DMS153 (cell line): ENCODE measurements around the gene PTPN12.
"Not testable (repeated sequence)": the region's sequence is repeated elsewhere in the genome, so short reads cannot be mapped to it uniquely, and the experiment has no call there.

Experiments used
- DNase-seq: peaks from one replicate; lab custom pipeline; 2025; lab: John Stamatoyannopoulos, UW

The PTPN12 gene

DNA sequence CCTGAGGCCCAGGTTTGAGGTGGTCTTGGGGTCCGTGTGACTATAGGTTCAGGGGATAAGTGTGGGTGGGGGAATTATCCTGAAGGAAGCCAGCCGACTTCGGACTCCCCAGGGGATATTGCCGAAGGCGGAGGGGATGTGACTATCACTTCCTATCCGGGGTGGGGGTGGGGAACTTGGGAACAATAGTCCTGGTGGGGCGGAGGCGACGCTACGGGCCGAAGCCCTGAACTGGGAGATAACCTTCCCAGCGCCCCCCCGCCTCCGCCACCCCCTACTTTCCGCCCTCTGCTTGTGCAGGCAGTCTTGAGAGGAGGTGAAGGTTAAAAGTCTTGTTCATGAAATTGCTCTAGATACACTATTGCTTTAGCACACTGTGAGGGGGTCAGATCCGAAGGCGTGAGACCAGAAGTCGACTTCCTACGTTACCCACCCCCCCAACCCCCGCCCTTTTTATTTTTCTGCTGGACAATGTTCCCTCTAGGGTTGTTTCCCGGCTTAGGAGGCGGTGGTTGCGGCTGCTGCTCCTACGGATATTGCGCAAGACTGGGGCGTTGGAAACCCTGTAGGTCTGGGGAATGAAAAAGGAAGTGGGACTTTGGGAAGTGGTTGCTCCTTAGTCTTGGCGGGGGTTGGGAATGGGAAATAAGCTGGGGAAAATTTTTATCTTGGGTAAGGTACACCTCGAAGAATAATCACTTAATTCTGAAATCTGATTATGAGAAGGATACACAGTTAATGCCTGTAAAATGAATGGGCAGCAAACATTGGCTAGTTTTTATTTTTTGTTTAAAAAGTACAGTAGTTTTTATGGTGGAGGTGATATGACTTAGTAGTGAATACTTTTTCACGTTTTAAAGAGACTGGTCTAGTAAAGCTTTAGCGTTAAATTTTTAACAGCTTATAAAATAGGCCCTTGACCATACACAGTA lies 1.5 kb downstream of the PTPN12 start:
- peak; percentile 74 for DNase-seq

DNA sequence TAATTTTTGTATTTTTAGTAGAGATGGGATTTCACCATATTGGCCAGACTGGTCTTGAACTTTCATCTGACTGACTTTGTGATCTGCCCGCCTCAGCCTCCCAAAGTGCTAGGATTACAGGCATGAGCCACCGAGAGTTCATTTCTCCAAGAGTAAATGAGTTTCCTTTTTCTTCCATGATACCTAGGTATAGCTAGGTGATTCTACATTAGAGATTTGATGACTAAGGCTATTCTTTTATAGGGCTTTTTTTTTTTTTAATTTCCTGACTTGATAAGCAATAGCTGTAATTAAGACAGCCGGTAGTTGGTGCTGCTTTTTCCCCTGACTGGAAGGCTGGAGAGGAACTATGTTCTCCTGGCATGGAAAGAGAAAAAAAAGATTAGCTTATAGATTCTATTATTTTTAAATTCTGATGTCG lies 3.3 kb downstream of the PTPN12 start:
- DNase-seq, result no peak

DNA sequence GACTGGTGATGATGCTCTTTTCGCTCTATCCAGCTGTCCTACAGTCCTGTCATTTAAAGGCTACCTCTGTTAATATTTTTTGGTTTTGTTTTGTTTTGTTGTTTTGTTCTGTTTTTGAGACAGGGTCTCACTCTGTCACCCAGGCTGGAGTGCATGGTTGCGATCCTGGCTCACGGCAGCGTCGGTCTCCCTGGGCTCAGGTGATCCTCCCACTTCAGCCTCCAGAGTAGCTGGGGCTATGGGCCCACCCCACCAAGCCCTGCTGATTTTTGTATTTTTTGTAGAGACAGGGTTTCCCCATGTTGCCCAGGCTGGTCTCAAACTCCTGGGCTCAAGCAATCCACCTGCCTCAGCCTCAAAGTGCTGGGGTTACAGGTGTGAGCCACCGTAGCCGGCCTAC lies 3.9 kb downstream of the PTPN12 start:
- not testable (repeated sequence) for DNase-seq

DNA sequence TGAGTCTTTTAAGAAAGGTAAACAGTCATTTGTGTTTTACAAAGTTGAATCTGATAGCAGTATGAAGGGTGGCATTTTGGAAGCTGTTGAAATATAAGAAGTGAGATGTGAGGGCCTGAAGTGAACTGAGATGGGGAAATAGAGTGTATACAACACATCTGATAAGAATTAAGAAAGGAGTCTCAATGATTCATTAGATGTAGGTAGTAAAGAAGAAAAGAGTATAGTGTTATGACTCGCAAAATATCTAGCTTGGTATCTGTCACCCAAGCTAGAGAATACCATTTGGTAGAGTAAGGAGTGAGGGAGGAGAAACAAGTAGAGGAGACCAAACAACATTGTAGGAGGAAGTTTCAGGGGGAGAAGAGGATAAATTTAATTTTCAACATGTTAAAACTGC lies 5.3 kb downstream of the PTPN12 start:
- DNase-seq, result no peak

DNA sequence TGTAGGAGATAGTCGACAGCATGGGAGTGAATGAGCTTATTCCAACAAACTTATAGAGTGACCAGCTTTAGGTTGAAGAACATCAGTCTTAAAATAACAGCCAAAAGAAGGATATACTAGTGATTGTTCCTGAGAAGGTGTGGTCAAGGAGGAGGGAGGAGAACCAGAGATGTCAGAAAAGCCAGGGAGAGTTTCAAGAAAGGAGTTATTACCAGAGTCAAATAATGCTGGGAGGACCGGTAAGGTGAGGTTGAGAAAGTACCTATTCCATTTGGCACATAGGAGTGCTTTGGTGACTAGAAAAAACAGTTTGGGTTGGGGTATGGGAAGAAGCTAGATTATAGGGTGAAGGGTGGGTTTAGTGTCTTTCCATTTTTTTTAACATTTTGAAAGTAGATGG lies 5.8 kb downstream of the PTPN12 start:
- no peak for DNase-seq

DNA sequence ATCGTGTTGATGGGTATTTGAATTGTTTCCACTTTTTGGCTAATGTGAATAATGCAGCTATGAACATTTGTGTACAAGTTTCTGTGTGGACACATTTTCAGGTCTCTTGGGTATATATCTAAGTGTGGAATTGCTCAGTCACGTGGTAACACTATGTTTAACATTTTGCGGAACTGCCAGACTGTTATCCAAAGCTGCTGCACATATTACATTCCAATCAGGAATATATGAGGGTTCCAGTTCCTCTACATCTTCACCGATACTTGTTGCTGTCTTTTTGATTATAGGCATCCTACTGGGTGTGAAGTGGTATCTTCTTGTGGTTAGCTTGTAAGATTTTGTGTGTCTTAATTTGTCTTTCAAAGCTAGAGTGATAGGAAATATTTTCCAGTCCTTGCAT lies 6.8 kb downstream of the PTPN12 start:
- no peak for DNase-seq

DNA sequence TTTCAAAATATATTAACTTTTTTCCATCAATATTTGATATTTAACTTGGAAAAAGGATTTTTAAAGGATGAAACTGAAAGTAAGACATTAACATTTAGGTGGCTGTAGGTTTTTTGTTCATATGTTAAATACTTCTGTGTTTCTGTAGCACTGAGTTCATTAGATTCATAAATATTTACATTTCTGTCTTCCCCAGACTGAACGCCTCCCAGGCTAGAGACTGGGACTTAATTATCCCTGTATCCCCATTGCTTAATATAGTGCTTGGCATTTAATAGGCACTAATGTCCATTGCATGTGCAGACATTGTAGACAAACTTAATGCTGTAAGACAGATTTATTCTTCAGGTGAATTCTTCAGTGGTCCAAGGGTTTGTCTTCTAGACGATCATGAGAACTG lies 7.4 kb downstream of the PTPN12 start:
- DNase-seq, result no peak

DNA sequence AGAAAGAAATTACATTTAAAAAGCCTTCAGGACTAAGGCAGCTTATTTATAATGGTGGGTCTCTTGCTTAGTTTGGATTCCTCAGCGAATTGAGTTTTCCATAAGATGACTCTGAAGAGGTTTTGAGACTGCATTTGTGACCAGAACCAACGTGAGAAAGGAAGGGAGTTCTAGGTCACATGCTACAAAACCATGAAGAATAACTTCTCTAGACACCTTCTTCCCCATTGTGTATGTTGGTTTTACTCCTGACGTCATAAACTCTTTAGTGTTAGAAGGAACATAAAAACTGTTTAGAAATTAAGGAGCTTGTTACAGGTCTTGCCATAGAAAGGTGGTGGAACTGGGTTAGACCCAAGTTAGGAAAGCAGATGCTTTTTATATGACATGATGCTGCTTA lies 11.1 kb downstream of the PTPN12 start:
- DNase-seq, result no peak

DNA sequence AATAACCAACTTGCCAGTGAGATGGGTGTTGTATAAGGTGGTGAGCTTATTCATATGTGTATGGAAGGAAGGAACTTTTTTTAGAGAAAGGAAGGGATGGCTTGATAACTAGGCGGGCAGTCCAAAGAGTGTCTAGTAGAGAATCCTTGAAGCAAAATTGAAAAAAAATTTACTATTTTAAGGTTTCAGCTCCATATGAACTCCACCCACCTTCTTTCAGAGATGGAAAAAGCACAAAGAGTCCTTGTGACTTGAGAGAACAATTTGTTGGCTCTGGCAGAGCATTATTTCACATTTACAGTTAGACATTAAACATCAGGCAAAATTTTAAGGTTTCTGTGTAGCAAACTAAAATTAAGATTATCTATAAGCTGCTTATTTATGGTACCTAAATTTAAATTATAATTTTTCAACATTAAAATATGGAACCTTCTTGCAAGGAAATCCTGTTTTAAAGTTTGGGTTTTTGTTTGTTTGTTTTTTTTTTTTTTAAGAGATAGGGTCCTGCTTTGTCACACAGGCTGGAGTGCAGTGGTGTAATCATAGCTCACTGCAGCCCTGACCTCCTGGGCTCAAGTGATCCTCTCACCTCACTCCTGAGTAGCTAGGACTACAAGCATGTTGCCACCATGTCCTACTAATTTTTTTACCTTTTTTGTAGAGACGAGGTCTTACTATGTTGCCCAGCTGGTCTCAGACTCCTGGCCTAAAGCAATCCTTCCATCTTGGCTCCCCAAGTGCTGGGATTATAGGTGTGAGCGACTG lies 12.2 kb downstream of the PTPN12 start:
- no peak for DNase-seq

DNA sequence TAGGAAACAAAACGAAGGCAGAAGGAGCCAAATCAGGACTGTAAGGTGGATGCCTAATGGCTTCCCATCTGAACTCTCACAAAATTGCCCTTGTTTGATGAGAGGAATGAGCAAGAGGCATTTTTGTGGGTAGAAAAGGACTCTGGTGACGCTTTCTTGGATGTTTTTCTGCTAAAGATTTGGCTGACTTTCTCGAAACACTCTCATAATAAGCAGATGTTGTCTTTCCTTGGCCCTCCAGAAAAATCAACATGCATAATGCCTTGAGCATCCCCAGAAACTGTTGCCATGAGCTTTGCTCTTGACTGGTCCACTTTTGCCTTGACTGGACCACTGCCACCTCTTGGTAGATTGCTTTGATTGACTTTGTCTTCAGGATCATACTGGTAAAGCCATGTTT lies 13.5 kb downstream of the PTPN12 start:
- no peak for DNase-seq

DNA sequence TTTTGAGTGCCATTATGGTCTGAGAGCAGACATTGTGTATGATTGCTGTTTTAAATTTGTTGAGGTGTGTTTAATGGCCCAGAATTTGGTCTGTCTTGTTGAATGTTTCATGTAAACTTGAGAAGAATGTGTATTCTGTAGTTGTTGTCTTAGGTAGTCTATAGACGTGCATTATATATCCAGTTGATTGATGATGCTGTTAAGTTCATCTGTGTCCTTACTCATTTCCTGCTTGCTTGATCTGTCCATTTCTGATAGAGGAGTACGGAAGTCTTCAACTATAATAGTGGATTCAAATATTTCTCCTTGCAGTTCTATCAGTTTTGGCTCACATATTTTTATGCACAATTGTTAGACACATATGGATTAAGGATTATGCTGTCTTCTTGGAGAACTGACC lies 16.0 kb downstream of the PTPN12 start:
- no peak for DNase-seq

DNA sequence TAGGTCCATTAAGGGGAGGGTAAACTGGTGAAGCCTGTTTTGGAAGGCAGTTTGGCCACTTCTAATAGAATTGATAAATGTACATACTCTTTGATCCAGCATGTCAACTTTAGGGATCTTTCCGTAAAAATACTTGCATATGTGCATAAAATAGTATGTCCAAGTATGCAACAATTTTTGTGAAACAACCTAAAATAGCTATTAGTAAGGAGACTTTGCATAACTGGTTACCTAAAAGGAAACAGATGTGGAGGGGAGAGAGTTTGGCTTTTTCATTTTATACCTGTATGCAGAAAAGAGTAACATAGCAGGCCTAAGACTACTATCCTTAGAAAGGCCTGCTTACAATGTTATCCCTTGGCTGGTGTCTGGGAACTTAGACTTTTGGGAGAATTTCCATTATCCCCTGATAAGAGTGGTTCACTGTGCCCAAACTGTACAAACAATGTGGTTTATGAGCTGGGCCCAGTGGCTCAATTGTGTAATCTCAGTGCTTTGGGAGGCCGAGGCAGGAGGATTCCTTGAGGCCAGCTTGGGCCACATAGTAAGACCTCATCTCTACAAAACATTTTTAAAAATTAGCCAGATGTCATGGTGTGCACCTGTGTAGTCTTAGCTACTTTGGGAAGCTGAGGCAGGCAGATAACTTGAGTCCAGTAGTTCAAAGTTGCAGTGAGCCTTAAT lies 21.3 kb downstream of the PTPN12 start:
- no peak for DNase-seq

DNA sequence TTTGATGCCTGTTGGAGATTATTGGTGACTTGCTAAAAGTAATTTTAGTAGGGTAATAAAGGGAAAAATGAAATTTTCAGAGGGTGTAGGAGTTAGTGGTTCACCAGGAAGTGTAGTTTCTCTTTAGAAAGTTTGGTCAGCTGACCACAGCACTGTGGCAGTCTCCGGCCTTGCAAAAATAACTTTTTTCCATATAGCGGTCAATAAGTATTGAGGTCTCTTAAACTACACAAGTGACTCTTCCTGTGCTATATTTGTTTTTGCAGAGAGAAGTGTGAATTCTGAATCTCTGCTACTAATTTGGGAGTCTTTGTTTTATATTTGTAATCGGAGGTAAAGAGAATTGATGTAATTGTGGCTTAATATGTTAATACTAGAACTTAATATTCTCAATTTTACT lies 24.3 kb downstream of the PTPN12 start:
- no peak for DNase-seq

DNA sequence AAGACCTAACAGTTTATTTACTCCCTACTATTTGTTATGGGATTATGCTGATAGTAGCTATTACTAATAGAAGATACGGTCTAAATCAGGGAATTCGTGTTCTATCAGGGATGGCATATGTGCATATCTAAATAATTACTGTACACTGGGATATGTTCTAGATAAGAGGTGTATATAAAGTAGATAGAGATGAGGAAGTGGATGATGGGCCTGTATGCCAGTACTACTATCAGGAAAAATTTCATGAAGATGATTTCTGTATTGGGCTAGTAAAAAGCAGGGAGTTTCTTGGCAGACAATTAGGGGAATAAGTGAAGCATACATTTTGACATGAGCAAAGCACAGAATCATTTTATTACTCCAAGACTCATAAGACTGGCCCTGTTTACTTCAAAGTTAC lies 26.2 kb downstream of the PTPN12 start:
- DNase-seq, result no peak

DNA sequence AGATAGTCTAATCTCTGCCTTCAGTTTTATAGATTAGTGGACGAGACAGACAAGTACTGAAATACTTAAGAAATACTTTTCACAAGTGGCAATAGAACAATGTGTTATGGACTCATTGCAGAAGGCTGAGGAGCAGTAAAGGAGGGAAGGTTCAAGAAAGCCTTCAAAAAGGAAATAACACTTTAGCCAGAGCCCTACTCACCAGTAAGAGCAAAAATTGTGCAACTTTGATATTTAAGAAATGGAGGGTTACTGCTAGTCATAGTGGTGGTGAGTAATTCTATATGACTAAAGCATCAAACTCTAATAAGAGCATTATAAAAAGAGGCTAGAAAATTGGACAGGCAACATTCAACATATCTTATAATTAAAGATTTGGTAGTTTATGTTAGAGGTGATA lies 28.8 kb downstream of the PTPN12 start:
- no peak for DNase-seq

DNA sequence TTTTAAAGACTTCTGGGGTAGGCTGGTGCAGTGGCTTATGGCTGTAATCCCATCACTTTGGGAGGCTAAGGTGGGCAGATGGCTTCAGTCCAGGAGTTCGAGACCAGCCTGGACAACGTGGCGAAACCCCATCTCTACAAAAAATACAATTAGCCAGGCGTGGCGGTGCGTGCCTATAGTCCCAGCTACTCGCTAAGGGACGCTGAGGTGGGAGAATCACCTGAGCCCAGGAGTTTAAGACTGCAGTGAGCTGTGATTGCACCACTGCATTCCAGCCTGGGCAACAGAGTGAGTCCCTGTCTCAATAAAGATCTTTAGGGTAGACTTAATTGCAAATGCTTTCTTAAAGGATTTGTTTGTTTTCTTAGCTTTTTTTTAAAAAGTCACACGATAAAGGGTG lies 29.3 kb downstream of the PTPN12 start:
- DNase-seq, result no peak

DNA sequence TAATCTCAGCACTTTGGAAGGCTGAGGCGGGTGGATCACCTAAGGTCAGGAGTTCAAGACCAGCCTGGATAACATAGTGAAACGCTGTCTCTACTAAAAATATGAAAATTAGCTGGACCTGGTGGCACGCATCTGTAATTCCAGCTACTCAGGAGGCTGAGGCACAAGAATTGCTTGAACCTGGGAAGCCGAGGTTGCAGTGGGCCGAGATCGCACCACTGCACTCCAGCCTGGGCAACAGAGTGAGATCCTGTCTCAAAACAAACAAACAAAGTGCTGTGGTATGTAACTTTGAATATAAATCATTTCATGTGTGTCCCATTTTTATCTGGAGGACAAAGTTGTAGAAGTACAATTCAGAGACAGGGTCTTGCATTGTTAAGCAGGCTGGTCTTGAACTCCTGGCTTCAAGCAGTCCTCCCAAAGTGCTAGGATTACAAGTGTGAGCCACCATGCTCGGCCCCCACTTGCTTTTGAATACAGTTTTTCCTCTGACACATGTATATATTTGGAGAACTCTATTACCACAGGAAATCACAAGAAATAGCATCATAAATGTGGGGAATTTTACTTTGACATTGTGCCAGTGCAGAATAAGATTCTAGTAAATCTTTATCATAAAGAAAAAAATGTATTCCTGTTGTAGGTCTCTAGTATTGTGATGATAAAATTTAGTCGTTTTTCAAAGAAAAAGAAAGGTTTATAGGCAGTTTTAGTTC lies 32.6 kb downstream of the PTPN12 start:
- DNase-seq, result no peak

DNA sequence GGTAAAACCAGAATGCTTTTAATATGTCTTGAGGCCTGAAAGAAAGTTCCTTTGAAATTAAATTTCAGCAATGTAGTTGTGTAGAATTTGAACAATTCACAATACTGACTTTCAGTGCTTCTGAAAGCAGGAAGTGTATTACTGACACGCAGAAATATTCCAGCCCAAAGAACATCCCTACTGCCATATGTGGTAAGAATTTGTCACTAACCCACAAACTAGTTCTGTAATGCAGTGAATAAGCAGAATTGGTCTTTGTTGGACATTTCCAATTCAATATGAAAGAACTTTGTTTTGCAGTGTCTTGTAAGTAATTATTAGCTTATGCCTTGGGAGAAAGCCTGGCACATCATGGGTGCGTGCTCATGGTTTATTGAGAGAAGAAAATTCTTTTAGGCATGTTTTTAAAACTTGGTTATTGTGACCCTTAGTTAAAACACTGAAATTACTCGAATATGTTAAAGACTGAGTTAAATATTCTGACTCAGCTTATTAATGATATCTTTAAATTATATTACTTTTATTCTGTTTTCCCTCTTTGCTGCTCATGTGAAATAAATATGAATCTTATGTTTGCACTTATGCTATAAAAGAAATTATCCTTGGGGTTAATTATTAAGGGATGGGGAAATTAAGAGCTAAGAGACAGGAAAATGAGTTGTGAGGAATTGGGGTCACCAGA lies 33.4 kb downstream of the PTPN12 start:
- DNase-seq, result no peak

DNA sequence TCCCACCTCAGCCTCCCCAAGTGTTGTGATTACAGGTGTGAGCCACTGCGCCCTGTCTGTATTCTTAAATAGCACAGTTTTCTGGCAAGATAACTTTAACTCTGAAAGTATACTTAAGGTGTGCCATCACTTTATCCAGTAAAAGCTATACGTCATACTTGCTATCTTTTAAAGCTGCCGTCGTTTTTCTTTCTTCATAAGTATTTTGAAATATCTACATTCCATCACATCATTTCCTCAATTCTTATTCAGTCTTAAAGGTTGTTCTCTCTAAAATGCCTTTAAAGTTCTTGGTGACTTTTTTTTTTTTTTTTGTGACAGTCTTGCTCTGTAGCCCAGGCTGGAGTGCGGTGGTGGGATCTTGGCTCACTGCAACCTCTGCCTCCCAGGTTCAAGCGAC lies 34.7 kb downstream of the PTPN12 start:
- DNase-seq, result no peak

DNA sequence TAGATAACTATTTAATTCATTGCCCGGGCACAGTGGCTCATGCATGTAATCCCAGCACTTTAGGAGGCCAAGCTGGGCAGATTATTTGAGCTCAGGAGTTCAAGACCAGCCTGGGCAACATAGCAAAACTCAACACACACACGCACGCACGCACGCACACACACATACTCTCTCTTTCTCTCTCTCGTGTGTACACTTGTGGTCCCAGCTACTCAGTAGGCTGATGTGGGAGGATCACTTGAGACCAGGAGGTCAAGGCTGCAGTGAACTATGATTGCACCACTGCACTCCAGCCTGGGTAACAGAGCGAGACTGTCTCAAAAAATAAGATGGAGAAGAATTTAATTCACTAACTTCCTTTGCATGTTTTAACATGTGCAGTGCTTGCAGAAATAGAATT lies 38.1 kb downstream of the PTPN12 start:
- DNase-seq, result no peak

DNA sequence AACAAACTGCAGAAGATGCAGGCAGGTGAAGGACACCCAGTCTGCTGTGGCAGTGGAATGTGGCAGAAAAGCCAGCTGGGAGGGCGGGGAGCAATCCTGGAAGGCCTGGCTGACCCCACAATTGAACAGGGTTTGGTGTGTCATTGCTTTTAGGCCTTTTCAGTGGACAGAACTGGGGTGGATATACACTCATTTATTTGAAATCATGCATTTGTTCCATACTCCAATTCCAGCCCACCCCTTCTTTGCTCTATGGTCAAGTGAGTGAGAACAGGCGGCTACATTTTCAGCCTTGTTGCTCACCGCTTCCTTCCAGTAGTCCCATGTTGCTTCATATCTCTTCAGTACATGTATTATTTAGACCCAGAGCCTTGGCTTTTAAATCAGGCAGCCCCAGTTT lies 39.8 kb downstream of the PTPN12 start:
- no peak for DNase-seq

DNA sequence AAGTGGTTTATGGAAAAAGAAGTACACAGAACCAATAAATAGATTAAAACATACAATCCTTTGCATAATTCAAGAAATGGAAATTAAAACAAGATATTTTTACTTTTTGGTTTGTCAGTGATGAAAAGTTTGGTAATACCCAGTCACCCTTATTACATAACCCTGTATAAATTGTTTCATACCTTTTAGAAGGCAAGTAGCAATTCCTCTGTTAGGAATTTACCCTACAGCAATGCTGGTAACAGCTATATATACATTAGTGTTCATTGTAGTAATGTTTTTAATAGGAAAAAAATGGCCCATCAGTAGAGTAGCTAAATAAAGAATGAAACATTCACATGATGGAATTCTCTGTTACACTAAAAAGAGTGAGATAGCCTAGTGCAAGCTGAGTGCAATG lies 42.7 kb downstream of the PTPN12 start:
- no peak for DNase-seq
